Tibial nerve (tissue), 4 donors: ENCODE measurements around the gene SOCS4.

Experiments used
- EP300 ChIP-seq, 2 donors: sonication (generic); formaldehyde crosslinking; IDR thresholded peaks; one replicate each; pipeline ENCODE4 v1.6.1; 2017; ENCODE audit warnings: antibody characterized with exemption in 2 of 2, mild to moderate bottlenecking in 1 of 2
- POLR2A ChIP-seq, 2 donors: fragments of 450-650 bp; IDR thresholded peaks; one replicate each; pipeline ENCODE4 v1.6.1; 2017; ENCODE audit warnings: antibody characterized with exemption in 2 of 2, mild to moderate bottlenecking in 2 of 2, moderate library complexity in 2 of 2
- TF ChIP-seq, protein P1 (sequence below), 5 experiments: fragments of 200-600 bp in 3 of 5; fragments of 450-650 bp in 2 of 5; sonication (generic) in 3 of 5; IDR thresholded peaks; one replicate each; pipeline ENCODE4 v1.5.1; 2016 to 2019; ENCODE audit warnings: antibody characterized with exemption in 5 of 5, mild to moderate bottlenecking in 3 of 5, moderate library complexity in 2 of 5

DNA sequence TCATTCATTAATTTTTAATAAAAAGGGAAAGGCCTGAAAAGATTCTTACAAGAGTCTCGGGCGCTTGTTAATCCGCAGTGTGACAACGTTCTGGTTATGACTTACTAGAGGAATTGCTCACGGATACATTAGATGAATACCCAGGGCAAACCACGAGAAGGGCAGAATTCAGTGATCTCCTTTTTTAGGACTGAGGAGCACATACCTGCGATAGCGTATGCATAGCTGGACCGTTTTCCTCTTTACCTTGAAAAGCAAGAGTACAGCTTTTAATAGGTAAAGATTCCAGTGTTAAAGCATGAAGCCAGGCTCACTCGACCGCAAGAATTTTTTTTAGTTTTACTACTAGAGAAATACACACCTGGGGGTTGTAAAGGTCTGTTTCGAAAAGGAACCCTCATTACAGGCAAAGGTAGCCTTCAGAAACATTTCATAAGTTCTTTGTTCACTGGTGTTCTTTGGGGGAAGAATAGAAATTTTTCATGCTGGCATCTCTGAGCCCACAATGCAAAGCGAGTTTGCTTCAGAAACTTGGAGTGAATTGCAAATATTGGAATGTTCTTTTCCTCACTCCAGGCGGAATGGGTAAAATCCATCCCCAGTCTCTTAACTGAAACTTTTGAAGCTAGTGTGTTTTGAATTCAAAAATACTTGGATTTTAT, 25.4 kb downstream of the SOCS4 start:
- TF ChIP-seq, protein P1, sequence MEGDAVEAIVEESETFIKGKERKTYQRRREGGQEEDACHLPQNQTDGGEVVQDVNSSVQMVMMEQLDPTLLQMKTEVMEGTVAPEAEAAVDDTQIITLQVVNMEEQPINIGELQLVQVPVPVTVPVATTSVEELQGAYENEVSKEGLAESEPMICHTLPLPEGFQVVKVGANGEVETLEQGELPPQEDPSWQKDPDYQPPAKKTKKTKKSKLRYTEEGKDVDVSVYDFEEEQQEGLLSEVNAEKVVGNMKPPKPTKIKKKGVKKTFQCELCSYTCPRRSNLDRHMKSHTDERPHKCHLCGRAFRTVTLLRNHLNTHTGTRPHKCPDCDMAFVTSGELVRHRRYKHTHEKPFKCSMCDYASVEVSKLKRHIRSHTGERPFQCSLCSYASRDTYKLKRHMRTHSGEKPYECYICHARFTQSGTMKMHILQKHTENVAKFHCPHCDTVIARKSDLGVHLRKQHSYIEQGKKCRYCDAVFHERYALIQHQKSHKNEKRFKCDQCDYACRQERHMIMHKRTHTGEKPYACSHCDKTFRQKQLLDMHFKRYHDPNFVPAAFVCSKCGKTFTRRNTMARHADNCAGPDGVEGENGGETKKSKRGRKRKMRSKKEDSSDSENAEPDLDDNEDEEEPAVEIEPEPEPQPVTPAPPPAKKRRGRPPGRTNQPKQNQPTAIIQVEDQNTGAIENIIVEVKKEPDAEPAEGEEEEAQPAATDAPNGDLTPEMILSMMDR (IDR thresholded peaks at IDR 0.05) = no peak
- TF ChIP-seq POLR2A (IDR thresholded peaks at IDR 0.05) (no peak), EP300 (IDR thresholded peaks at IDR 0.05) (no peak)
